IPS-20b (cell line): ENCODE data around the gene IFRD1.

Source experiments
- H3K27ac ChIP-seq: one replicate; pipeline ENCODE4 v1.5.1; 2013; ENCODE audit warnings: low read length
- H3K27me3 ChIP-seq: 2 replicates; pipeline ENCODE4 v1.6.1; 2013; ENCODE audit warnings: mild to moderate bottlenecking, low read length, inconsistent platforms; ENCODE audit not compliant: insufficient read depth
- H3K36me3 ChIP-seq: 2 replicates; pipeline ENCODE4 v1.6.1; 2013; ENCODE audit warnings: low read depth, mild to moderate bottlenecking, inconsistent platforms, low read length, moderate library complexity; ENCODE audit not compliant: insufficient read depth
- H3K4me1 ChIP-seq: 2 replicates; pipeline ENCODE4 v1.6.1; 2013; ENCODE audit warnings: mild to moderate bottlenecking, control low read depth, inconsistent platforms, low read length, moderate library complexity; ENCODE audit not compliant: insufficient read depth
- H3K4me3 ChIP-seq: 2 replicates; pipeline ENCODE4 v1.5.1; 2013; ENCODE audit warnings: mild to moderate bottlenecking, low read length, inconsistent platforms
- H3K9ac ChIP-seq: 2 replicates; pipeline ENCODE4 v1.6.1; 2013; ENCODE audit warnings: low read depth, mild to moderate bottlenecking, inconsistent platforms, low read length, moderate library complexity
- H3K9me3 ChIP-seq: 2 replicates; pipeline ENCODE4 v1.6.1; 2013; ENCODE audit warnings: mild to moderate bottlenecking, low read depth, low read length, inconsistent platforms; ENCODE audit not compliant: insufficient read depth

The IFRD1 gene

GRCh38 chr7:112495156-112495788 is 45.0 kb downstream of the IFRD1 start:
- Histone ChIP-seq H3K27me3 (no peaks in the 10 kb centered on the region), H3K9ac (no peak overlapping the region), H3K27ac (no peak overlapping the region), H3K4me1 (no peaks in the 10 kb centered on the region), H3K9me3 (no peaks in the 10 kb centered on the region), H3K4me3 (no peak overlapping the region), H3K36me3 (no peaks in the 10 kb centered on the region)

DNA sequence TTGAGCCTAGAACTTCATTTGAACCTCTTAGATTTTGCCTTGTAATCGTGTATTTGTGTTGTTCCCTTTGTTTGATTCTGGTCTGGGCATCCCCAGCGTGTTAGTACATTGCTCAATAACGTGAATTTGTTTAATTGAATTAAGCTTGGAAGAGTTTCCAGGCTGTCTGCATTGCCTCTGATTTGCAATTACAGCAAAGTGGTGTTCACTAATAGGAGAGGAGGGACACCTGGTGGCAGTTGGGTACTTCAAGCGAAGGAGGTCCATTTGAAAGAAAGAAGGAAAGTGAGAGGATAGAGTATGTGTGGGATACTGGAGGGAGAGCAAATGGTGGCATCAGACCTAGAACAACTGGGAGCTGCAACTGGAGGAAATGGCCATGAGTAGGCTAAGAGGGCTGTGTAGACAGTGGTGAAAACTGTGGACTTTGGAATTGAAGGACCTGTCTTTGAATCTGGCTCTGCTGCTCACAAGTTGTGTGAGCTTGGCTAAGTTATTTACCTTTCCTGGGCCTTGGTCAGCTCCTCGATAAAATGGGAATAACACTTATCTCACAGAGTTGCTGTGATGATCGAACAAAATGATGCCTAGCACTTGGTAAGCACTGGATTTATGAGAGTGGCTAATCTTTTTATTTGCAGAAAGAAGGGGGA is 45.7 kb downstream of the IFRD1 start:
- Histone ChIP-seq H3K9ac (no peak overlapping the region), H3K4me1 (no peaks in the 10 kb centered on the region), H3K27me3 (no peaks in the 10 kb centered on the region), H3K27ac (no peak overlapping the region), H3K9me3 (no peaks in the 10 kb centered on the region), H3K4me3 (no peak overlapping the region), H3K36me3 (no peaks in the 10 kb centered on the region)

- Histone ChIP-seq H3K9me3 (no peaks in the 10 kb centered on the region), H3K27ac (no peak overlapping the region)
These were observed 47.2 kb downstream of the IFRD1 start for GRCh38 chr7:112497481-112497880.

GRCh38 chr7:112500619-112501018 is 50.4 kb downstream of the IFRD1 start:
- no peak overlapping the region for H3K9ac ChIP-seq
- no peaks in the 10 kb centered on the region for H3K4me1 ChIP-seq
- H3K27me3 ChIP-seq, result no peaks in the 10 kb centered on the region
- no peak overlapping the region for H3K4me3 ChIP-seq
- H3K27ac ChIP-seq, result no peak overlapping the region
- no peaks in the 10 kb centered on the region for H3K36me3 ChIP-seq
- H3K9me3 ChIP-seq, result no peaks in the 10 kb centered on the region

More at GRCh38 chr7:112497481-112497880, 47.2 kb downstream of the IFRD1 start:
- Histone ChIP-seq H3K4me3 (no peak overlapping the region), H3K27me3 (no peaks in the 10 kb centered on the region), H3K4me1 (no peaks in the 10 kb centered on the region), H3K36me3 (no peaks in the 10 kb centered on the region), H3K9ac (no peak overlapping the region)

DNA sequence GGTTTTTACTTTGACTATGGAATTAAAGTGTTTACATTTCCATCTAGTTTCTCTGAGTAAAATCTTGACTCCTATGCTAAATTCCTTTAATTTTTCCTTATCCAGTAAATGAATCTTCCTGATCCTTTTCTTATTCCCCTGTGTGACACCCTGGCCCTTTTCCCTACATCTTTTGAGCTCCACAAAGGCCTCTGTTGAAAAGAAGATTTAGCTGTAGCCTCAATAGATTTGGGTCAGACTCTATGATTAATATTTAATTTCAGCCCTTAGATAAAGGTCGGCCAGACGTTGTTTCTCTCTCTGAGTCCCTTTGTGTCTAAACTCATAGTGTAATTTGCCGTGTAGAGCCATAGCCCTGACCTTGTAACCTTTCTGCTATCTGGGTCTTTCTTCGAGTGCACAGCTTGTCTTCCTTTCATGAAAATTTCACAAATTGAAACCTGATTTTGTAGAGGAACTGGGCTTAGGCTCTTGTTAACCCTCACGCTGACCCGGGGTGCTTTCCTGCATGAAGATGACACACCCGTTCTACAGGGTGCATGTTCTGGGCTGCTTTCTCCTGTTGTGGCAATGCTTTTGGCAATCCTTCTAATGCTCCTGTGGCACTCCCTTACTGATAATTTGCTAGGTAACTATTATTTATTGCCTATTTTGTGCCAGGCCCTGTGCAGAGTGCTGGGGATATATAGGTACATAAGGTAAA is 51.7 kb downstream of the IFRD1 start:
- no peaks in the 10 kb centered on the region for H3K36me3 ChIP-seq
- H3K27me3 ChIP-seq, result no peaks in the 10 kb centered on the region
- no peaks in the 10 kb centered on the region for H3K4me1 ChIP-seq
- H3K4me3 ChIP-seq, result no peak overlapping the region
- H3K9ac ChIP-seq, result no peak overlapping the region
- H3K9me3 ChIP-seq, result no peaks in the 10 kb centered on the region
- H3K27ac ChIP-seq, result no peak overlapping the region

DNA sequence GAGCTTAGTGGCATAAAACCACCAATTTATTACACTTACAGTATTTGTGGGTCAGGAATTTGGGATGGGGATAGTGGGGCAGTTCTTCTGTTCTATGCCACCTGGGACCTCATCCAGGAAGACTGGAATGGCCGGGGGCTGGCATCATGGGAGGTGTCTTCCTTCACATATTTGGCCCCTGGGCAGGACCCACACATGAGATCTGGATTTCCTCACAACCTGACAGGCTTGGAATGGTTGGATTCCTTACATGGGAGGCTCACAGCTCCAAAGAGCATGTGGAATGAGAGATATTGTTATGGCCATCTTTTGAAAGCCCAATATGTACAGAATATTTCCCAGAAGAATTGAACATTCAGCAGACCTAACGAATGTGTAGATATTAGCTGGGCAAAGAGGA is 52.4 kb downstream of the IFRD1 start:
- Histone ChIP-seq H3K4me1 (no peaks in the 10 kb centered on the region), H3K4me3 (no peak overlapping the region), H3K36me3 (no peaks in the 10 kb centered on the region), H3K9me3 (no peaks in the 10 kb centered on the region), H3K9ac (no peak overlapping the region), H3K27ac (no peak overlapping the region), H3K27me3 (no peaks in the 10 kb centered on the region)

DNA sequence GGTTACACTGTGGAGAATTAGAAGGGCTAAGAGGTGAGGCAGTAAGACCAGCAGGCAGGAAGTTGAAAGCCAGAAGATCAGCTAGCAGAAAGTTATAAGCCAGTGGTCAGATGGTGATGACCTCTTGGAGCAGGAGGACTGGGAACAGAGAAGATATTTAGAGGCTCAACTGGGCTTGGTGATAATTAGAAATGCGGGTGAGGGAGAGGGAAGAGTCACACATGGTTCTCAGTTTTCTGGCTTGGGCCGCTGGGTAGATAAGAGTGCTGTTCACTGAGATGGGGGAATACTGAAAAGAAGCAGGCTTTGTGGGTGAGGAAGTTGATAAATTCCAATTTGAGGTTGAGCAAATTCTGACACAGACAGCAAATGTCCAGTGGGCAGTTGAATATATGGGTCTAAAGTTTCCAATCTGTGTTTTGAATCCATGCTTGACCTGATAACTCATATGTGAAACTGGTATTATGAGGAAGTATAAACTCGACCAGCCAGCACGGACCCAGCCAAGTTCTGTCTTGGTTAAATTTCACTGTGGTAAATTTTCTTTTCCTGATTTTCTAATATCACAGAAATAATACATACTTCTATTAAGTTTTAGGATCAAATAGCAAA is 53.2 kb downstream of the IFRD1 start:
- Histone ChIP-seq H3K9ac (no peak overlapping the region), H3K36me3 (no peaks in the 10 kb centered on the region), H3K4me1 (no peaks in the 10 kb centered on the region), H3K4me3 (no peak overlapping the region), H3K9me3 (no peaks in the 10 kb centered on the region), H3K27me3 (no peaks in the 10 kb centered on the region), H3K27ac (no peak overlapping the region)

DNA sequence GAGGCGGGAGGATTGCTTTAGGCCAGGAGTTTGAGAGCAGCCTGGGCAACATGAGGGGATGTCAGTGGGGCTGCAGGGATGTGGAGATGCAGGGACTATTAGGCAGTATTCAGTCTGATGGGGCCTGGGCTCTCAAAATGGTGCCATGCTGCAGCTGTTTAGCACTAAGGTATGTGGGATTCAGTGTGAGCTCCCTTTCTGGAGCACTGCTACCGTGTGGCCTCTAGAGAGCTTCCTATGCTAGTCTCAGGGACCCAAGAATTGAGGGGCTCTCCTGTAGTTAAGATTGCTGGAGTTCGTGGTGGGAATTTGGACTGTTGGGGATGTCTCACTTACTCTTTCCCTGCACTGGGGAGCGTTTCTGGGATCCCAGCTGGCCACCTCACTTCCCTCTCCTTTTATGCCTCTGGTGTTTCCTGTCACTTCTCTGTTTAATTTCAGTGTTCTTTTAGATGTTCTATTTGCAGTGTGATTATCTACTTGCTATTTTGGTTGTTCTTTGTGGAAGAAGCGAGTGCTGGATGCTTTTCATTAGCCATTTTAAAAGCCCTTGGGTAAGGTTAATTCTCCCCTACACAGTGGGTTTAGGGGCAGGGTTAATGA is 53.9 kb downstream of the IFRD1 start:
- Histone ChIP-seq H3K27me3 (no peaks in the 10 kb centered on the region), H3K4me1 (no peaks in the 10 kb centered on the region), H3K9ac (no peak overlapping the region), H3K4me3 (no peak overlapping the region), H3K27ac (no peak overlapping the region), H3K36me3 (no peaks in the 10 kb centered on the region), H3K9me3 (no peaks in the 10 kb centered on the region)

- Histone ChIP-seq H3K27me3 (no peaks in the 10 kb centered on the region), H3K4me3 (no peak overlapping the region), H3K27ac (no peak overlapping the region), H3K9ac (no peak overlapping the region), H3K4me1 (no peaks in the 10 kb centered on the region), H3K9me3 (no peaks in the 10 kb centered on the region), H3K36me3 (no peaks in the 10 kb centered on the region)
These were observed 55.2 kb downstream of the IFRD1 start for GRCh38 chr7:112505495-112505894.

DNA sequence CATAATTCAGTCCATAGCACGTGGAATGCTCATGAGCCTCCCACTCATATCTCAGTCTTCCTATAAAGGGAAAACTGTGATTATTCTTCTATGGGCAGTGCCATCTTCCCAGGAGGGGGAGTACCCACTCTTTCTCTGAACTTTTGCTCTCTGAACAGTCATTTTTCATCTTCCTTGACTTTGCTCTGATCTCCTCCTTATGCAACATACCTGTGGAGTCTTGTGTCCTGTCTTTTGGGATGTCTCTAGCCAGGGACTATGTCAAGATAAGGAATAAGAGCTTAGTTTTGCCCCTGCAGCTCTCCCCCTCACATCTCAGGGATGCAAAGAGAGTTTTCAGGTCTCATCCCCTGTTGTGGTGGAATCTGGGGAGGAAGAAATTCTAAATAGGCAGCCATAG is 58.1 kb downstream of the IFRD1 start:
- Histone ChIP-seq H3K9ac (no peak overlapping the region), H3K36me3 (no peaks in the 10 kb centered on the region), H3K9me3 (no peaks in the 10 kb centered on the region), H3K4me3 (no peak overlapping the region), H3K27me3 (no peaks in the 10 kb centered on the region), H3K27ac (no peak overlapping the region), H3K4me1 (no peaks in the 10 kb centered on the region)

GRCh38 chr7:112509402-112509801 is 59.1 kb downstream of the IFRD1 start:
- Histone ChIP-seq H3K4me3 (no peak overlapping the region), H3K9ac (no peak overlapping the region), H3K4me1 (no peaks in the 10 kb centered on the region), H3K27me3 (no peaks in the 10 kb centered on the region), H3K9me3 (no peaks in the 10 kb centered on the region), H3K36me3 (no peaks in the 10 kb centered on the region), H3K27ac (no peak overlapping the region)
